ENCODE data around the gene STXBP6.
"Not testable (repeated sequence)": the region's sequence is repeated elsewhere in the genome, so short reads cannot be mapped to it uniquely, and the experiment has no call there.

The STXBP6 gene

GRCh38 chr14:24982472-24983155 lies 67.3 kb downstream of the STXBP6 start:
- DNase-seq, result no peak

GRCh38 chr14:24979725-24980239 lies 70.2 kb downstream of the STXBP6 start:
- DNase-seq, result no peak

GRCh38 chr14:24978862-24979724 lies 70.9 kb downstream of the STXBP6 start:
- no peak for DNase-seq

- DNase-seq, result no peak
These were observed 73.3 kb downstream of the STXBP6 start for GRCh38 chr14:24976602-24977001.

- DNase-seq, result no peak
These were observed 74.6 kb downstream of the STXBP6 start for GRCh38 chr14:24975393-24975792.

- DNase-seq, result no peak
These were observed 75.2 kb downstream of the STXBP6 start for GRCh38 chr14:24974591-24975374.

- DNase-seq, result no peak
These were observed 77.1 kb downstream of the STXBP6 start for GRCh38 chr14:24972844-24973243.

GRCh38 chr14:24971255-24971654 lies 78.7 kb downstream of the STXBP6 start:
- DNase-seq, result no peak

GRCh38 chr14:24966579-24966964 lies 83.4 kb downstream of the STXBP6 start:
- no peak for DNase-seq

- DNase-seq, result peak; percentile 61
These were observed 83.9 kb downstream of the STXBP6 start for GRCh38 chr14:24965934-24966578.

GRCh38 chr14:24965578-24965933 lies 84.4 kb downstream of the STXBP6 start:
- DNase-seq, result no peak

- DNase-seq, result no peak
These were observed 85.4 kb downstream of the STXBP6 start for GRCh38 chr14:24964591-24964990.

GRCh38 chr14:24964048-24964447 lies 85.9 kb downstream of the STXBP6 start:
- no peak for DNase-seq

GRCh38 chr14:24962118-24962517 lies 87.8 kb downstream of the STXBP6 start:
- not testable (repeated sequence) for DNase-seq

- DNase-seq, result no peak
These were observed 89.1 kb downstream of the STXBP6 start for GRCh38 chr14:24960816-24961215.

GRCh38 chr14:24959791-24960331 lies 90.1 kb downstream of the STXBP6 start:
- no peak for DNase-seq

GRCh38 chr14:24958271-24958670 lies 91.7 kb downstream of the STXBP6 start:
- no peak for DNase-seq

GRCh38 chr14:24957814-24958213 lies 92.1 kb downstream of the STXBP6 start:
- no peak for DNase-seq

- no peak for DNase-seq
These were observed 93.8 kb downstream of the STXBP6 start for GRCh38 chr14:24956104-24956503.

- no peak for DNase-seq
These were observed 95.3 kb downstream of the STXBP6 start for GRCh38 chr14:24954700-24955037.

- no peak for DNase-seq
These were observed 95.8 kb downstream of the STXBP6 start for GRCh38 chr14:24954037-24954699.

Data from right forelimb (tissue), 1 donor.